GM12875 (cell line): ENCODE measurements around the gene ACP6.

Experiments
- H3K4me3 ChIP-seq: one replicate; pipeline ENCODE4 v1.5.1; 2011; ENCODE audit warnings: low read depth, low read length, control low read depth
- CTCF ChIP-seq: IDR thresholded peaks from 2 replicates; pipeline ENCODE4 v1.5.1; 2011; ENCODE audit warnings: low read depth, mild to moderate bottlenecking, control low read depth, inconsistent platforms, low read length, moderate library complexity, borderline replicate concordance; ENCODE audit not compliant: insufficient read depth

The ACP6 gene

DNA sequence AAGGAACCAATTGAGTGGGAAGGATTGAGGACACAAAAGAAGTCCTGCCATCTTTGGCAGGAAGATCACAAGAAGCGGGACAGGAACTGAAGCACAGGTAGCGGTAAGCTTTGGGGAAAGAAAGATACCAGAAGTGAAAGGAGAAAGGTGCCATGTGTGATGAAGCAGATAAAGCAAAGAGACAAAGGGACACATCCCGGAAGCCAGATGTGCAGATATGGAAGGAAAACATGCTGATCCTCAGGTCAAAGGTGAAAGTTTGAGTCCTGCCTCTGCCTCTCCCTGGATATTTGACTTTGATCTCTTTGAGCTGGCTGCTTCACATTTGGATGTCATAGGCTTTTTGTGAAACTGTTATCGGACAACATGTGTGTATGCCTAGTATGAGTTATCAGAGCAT lies 34.0 kb downstream of the ACP6 start:
- TF ChIP-seq CTCF = no peak
- no peak overlapping the region for H3K4me3 ChIP-seq

DNA sequence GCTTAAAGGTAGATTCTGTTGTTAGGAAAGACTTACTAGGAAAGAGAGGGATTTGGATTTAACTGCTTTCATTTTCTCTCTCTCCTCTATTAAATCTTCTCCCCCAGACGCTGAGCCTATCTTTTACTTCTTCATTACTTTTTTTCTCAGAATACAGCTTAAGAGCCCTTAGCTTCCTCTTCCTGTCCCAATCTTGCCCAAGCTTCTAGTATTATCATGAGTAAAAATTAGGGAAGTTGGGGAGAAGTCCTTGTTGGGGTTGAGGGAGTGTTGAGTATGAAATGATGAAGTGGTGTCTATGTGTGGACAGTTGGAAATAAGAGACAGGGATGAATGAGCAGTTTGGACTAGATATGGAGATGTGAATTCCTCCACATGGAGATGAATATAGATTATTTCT lies 35.0 kb downstream of the ACP6 start:
- no peak overlapping the region for H3K4me3 ChIP-seq
- TF ChIP-seq CTCF = no peak

GRCh38 chr1:147634645-147635044 lies 35.7 kb downstream of the ACP6 start:
- TF ChIP-seq CTCF = no peak
- H3K4me3 ChIP-seq = no peak overlapping the region

- no peak overlapping the region for H3K4me3 ChIP-seq
- TF ChIP-seq CTCF = no peak
Observed at GRCh38 chr1:147633759-147634158, 36.6 kb downstream of the ACP6 start.

DNA sequence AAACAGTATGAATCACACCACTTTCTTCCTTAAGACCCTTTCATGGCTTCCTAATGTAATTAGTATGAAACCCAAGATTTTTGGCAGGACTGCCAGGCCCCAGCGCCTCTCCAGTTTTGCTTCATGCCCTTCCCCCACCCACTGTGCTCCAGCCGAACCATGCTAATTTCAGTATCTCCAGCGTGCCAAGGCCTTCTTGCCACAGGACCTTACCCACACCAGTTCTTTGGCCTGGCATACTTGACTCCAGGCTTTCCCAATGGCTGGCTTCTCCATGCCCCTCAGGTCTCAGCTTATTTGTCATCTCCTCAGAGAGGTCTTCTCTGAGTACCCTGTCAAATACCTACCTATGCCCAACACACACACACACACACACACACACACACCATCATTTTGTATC lies 38.5 kb downstream of the ACP6 start:
- H3K4me3 ChIP-seq = no peak overlapping the region
- TF ChIP-seq CTCF = no peak

DNA sequence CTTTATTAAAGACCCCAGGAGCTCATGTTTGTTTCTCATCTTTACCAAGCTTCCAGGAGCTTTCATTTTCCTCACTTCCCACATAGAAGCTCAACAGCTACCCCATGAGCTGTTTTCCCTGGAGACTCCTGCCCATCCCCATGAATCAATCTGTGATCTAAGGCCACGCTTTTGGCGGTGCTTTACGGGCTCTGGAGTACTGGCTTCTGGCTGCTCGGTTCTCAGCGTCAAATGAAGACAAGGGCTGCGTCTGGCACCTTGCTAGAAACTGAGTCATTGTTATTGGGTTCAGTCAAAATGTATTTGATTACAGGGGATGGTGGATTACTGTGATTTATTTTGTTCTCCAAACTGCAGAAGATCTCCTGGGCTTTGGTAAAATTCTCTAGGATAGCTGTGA lies 39.9 kb downstream of the ACP6 start:
- H3K4me3 ChIP-seq = no peak overlapping the region
- no peak for TF ChIP-seq CTCF

GRCh38 chr1:147630022-147630421 lies 40.3 kb downstream of the ACP6 start:
- TF ChIP-seq CTCF = no peak
- no peak overlapping the region for H3K4me3 ChIP-seq
